Stimulated activated CD8-positive, alpha-beta memory T cell treated with anti-CD3 and anti-CD28 coated beads, Interleukin-15, amount 100 ng/mL, for 1 hour (primary cell): ENCODE data around the gene GNE.
"Not testable (repeated sequence)": the region's sequence is repeated elsewhere in the genome, so short reads cannot be mapped to it uniquely, and the experiment has no call there.

Experiments used
- DNase-seq: peaks from one replicate; pipeline ENCODE4 v3.0.0-alpha.2; 2020; ENCODE audit warnings: low read depth

Gene GNE

DNA sequence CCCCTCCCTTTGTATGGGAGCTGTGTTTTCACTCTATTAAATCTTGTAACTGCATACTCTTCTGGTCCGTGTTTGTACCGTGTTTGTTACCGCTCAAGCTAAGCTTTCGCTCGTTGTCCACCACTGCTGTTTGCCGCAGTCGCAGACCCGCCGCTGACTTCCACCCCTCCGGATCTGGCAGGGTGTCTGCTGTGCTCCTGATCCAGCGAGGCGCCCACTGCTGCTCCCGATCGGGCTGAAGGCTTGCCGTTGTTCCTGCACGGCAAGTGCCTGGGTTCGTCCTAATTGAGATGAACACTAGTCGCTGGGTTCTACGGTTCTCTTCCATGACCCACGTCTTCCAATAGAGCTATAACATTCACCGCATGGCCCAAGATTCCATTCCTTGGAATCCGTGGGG lies 6.6 kb upstream of the GNE start:
- no peak for DNase-seq

DNA sequence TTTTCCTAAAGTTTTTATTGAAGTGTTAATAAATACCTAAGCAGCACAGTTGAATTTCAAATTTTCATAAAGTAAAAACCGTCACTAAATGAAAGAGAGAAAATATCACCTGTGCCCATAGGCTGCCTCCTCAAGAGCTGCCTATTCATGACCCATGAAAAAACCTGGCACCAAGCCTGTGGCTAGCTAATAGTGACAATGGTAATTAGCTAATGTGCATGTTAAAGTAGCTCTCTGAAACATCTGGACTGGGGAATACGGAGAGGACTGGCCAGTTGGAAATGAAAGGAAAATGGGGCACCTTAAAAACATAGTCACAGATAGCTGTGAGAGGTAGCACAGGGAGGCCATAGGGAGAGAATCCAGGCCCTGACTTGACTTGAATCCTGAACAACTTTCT lies 5.4 kb upstream of the GNE start:
- no peak for DNase-seq

DNA sequence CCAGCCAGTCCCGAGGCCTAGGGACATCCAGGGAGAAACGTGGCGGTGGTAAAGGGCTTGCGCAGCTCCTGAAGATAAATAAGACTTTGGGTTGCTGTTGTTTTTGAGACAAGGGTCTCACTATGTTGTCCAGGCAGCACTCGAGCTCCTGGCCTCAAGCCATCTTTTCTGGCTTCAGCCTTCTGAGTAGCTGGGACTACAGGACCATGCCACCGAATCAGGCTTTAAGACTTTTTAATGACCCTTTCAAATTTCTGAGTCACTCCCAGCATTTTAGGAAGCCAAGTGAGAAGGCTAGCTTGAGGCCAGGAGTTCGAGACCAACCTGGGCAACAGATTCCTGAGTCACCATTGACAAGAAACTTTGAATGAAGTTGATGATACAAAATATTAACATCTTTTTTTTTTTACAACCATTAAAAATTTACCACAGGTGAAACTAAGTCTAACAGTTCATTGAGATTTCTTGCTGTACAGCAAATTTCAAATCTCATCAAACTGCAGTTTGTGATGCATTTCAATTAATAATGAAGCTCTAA lies 817 bp upstream of the GNE start:
- no peak for DNase-seq

DNA sequence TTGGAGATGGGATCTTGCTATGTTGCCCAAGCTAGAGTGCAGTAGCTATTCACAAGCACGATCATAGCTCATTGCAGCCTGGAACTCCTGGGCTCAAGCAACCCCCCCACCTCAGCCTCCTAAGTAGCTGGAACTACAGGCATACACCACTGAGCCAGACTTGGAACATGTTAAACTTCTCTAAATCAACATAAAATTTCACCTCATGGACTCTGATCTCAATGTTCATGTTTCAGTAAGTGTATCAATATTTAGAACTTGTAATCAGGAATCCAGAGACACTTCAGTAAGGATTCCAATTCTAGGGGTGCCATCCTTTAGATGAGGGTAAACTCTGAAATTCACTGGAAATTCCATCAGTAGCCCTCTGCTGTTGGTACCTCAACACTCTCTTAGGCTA lies 6.8 kb downstream of the GNE start:
- no peak for DNase-seq

DNA sequence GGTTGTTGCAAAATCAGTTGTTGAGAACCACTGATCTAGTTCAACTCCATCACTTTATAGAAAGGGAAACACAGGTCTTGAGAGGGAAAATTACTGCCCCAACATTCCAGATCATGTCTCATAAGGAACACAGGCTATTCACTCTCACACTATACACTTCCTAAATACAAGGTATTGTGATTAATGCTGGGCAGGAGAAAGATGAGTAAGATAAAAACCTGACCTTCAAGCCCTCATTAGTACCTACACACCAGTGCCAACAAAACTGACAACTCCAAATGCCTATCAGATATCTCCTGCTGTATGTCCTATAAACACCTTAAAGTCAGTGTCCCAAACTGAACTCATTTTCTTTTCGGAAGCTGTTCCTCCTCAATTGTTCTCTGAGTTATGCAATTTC lies 8.2 kb downstream of the GNE start:
- no peak for DNase-seq

DNA sequence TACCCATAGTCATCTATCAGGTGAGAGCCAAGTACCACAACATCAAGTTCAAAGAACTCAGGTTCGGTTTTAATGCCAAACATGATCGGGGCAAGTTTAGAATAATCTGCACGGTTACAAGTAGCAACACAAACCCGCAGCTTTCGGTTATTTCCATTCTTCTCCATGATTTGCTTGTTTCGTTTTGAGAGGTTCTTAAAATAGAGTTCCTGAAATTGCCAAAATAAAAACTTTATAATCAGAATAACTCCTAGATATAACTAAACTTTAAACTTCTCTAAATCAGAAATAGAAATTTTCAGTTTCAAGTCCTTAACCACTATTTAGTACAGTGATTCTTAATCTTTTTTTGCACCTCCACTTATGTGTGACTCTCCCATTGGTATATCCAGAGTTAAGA lies 9.1 kb downstream of the GNE start:
- DNase-seq = no peak

DNA sequence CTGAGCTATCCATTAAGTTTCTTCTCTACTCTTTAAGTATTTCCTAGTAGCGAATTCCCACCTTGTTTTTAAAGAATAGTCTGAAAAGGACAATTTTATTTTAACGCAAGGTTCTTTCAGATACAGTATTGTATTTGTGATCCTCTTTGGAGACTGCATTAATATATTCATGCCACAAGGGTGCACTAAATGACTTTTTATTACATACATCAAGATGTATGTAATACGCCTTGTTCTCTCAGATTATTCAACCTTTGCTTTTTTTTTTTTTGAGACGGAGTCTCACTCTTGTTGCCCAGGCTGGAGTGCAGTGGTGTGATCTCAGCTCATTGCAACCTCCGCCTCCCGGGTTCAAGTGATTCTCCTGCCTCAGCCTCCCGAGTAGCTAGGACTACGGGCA lies 10.2 kb downstream of the GNE start:
- not testable (repeated sequence) for DNase-seq

DNA sequence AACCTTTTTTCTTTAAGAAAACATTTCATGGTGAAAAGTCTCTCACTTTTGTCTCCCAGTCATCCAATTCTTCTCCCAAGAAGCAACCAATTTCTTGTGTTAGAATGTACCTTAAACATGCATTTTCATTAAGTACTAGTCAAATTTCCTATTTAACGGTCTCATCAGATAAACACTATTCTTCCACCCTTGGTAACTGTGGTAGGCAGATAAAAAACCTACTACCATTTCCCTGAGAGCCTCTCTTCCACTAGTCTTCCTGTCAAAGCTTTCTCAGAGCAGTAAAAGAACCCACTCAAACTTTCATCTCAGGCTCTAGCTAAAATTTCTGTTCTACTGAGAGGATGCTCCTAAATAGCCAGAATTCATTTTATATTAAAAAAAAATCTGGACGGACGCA lies 10.9 kb downstream of the GNE start:
- DNase-seq = no peak

DNA sequence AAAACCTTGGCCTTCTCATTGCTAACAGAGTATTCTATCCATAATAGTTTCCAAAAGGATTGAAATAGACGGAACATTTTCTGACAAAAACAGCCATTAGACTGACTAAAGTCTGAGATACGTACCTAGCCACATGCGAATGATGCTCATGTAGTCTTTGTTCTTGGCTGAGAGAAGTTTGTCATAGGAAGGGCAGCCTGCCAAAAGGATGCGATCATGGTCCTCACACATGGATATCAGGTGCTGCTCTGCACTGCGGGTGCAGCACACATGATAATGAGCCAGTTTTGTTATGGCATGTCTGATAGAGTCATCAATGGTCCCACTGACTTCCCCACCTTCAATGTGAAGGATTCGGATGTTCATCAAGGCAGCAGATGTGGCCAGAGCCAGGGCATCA lies 12.3 kb downstream of the GNE start:
- DNase-seq = no peak

DNA sequence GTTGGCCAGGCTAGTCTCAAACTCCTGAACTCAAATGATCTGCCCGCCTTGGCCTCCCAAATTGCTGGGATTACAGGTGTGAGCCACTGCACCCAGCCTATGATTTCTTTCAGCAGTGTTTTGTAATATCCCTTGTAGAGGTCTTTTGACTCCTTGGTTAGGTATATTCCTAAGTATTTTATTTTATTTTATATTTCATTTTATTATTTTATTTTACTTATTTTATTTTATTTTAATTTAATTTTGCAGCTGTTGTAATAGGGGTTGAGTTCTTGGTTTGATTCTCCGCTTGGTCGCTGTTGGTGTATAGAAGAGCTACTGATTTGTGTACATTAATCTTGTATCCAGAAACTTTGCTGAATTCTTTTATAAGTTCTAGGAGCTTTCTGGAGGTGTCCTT lies 18.6 kb downstream of the GNE start:
- DNase-seq = not testable (repeated sequence)

DNA sequence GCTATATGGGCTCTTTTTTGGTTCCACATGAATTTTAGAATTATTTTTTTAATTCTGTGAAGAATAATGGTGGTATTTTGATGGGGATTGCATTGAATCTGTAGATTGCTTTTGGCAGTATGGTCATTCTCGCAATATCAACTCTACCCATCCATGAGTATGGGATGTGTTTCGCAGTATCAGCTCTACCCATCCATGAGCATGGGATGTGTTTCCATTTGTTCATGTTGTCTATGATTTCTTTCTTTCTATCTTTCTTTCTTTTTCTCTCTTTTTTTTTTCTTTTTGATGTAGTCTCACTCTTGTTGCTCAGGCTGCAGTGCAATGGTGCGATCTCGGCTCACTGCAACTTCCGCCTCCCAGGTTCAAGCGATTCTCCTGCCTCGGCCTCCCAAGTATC lies 19.0 kb downstream of the GNE start:
- DNase-seq = not testable (repeated sequence)

DNA sequence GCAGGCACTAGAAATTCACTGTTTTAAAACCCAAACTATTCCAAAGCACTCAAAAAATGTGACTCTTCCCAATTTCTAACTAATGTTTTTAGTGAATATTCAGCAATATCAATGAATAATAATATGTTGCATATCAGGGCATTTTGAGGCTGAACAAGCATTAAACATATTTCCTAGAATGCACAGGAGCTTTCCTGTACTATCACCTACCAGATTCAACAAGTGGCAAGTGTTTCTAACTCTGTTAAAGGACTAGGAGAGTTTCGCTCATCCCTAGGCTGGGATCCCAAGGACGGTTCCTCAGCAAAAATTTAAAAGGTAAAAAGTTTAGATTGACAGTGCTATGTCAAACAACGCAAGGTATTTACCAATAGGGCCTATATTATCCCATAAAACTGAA lies 21.0 kb downstream of the GNE start:
- DNase-seq = no peak

DNA sequence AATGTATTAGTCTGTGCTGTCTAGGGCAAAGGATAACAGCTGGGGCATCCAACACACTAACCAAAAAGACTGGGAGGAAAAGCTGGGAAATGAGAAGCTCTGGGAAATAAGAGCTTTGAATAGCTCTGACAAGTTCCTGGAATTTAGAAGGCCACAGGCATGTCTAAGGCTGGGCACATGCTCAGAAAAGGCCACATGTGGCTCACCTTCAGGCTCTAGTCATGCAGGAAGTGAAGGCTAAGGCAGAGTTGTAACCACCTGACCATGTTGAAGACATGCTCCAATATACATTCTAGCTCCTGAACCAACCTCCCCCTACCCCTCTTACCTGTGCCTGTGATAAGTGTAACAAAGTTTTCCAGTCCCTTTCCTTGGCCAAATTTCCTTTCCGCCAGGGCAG lies 35.8 kb downstream of the GNE start:
- DNase-seq = no peak

DNA sequence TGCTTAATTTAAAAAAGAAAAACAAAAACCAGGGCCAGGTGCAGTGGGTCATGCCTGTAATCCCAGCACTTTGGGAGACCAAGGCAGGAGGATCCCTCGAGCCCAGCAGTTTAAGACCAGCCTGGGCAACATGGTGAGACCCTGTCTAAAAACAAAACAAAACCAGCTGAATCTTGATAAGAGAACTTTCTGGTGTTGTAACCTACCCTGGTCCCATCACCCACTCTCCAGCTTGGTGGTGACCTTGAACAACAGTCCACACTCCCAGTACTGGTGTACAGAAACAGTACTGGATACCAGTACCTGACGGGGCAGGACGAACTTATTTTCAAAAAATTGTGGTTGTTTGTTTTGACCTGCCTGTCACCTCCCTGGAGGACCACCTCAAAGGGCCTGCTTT lies 36.6 kb downstream of the GNE start:
- no peak for DNase-seq

DNA sequence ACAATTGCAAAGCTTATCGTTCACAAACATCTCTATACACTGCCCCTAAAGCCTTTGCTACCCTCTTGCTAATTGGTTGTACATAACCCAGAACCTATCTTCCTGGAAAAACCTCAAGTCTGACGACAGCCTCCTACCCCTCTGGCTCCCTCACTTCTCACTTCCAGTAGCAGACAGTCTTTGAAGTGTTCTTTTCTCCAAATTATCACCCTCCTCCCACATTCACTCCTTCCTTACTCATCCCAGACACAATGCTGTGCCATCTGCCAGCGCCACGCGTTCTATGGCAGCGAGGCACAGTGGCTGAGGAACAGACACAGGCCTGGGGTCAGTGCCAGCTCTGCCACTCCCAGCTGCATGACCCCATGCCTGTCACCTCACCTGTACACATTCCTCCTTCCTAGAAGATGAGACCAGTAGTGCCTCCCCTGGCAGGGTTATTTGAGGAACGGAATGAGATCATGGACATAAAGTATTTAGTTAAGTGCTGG lies 39.8 kb downstream of the GNE start:
- no peak for DNase-seq

DNA sequence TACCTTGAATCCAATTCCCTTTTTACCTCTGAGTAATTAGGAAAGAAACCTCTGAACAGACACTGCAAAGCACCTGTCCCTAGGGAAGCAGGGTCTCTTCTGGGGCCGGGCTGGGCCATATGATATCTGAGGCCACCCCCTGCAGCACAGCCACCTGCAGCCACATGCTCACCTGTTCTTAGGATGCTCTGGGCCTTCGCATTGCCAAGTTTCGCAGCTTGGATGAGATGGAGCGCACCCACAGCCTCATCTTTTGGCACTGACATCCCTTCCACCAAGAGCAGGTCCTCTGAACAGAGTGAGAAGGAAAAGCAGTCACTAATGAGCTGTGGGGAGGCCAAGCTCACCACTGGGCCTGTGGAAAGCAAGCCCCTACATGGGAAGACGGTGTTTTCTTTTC lies 40.2 kb downstream of the GNE start:
- DNase-seq = no peak

DNA sequence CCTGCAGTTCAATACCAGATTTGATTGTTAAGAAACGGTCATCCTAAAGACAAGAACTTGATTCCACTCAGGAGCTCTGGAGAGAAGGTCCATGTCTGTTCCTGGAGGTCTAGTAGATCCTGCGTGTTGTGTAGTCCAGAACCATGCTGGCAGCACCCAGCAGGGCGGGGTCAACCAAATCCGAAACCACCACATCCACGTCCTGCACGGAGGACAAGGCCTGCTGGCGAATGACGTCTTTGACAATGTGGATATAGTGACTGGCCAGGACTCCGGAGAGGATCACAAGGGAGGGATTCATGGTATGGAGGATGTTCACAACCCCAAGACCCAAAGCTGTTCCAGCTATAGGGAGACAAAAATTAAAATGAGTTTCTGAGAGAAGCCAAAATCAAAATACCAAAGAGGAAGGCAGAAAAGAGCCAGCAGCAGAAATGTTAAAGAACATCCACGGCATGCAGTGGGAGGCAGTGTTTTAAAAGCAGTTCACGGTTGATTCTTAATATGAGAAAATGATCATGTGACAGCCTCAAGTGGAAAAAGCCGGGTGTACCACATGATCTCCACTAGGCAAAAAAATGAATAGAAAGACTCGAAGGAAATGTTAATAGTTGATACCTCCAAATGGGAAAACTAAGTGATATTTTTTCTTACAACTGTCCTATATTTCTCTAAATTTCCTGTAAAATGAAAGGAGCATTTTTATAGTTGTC lies 40.8 kb downstream of the GNE start:
- DNase-seq = no peak

DNA sequence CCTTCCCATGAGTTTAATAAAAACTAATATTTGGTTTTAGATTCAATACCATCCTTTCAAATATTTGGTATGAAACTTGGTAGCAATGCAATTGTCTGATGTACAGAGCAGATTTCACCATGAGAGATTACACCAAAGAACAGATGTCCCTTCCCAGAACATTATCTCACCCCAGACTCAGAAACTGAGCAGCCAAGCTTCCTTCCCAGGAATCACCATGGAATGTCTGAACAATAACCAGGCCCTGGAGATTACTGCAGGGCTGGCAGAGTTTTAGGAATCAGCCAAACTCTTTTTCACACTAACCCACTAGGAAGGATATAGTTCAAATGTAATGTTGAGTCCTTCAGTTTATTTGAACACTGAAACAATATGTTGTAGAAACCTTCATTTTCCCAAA lies 43.7 kb downstream of the GNE start:
- DNase-seq = no peak

DNA sequence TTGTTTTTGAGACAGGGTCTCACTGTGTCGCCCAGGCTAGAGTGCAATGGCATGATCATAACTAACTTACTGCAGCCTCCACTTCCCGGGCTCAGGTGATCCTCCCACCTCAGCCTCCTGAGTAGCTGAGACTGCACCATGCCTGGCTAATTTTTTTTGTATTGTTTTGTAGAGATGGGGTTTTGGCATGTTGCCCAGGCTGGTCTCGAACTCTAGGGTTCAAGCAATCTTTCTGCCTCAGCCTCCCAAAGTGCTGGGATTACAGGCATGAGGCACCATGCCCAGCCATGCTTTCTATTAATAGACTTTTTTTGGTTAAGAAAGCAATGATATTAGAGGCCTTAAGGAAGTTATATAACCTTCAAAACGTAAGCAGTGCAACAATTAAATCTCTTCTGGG lies 44.3 kb downstream of the GNE start:
- DNase-seq = no peak

DNA sequence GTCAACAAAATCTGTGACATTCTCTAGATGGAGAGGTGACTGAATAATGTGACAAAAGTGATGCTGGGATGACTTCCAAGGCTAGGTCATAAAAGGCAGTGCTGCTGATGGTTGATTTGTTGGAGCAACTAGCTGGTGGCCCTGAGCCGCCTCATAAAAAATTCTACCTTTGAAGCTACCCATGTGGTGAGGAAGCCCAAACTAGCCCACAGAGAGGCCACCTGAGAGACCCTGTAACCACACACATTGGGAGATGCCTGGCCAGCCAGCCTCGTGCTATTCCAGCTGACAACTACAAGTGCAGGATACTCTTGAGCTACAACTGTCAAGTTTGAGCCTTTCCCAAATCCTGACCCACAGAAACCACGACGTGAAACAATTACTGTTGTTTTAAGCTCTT lies 44.9 kb downstream of the GNE start:
- no peak for DNase-seq

DNA sequence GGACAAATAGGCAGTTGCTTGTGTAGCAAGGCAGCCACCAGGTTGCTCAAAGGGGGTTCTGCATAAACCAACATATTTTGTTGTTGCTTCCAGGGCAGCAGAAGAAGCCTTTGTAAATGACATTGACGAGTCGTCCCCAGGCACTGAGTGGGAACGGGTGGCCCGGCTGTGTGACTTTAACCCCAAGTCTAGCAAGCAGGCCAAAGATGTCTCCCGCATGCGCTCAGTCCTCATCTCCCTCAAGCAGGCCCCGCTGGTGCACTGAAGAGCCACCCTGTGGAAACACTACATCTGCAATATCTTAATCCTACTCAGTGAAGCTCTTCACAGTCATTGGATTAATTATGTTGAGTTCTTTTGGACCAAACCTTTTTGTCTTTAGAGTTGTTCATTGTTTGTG lies 46.7 kb downstream of the GNE start:
- no peak for DNase-seq

DNA sequence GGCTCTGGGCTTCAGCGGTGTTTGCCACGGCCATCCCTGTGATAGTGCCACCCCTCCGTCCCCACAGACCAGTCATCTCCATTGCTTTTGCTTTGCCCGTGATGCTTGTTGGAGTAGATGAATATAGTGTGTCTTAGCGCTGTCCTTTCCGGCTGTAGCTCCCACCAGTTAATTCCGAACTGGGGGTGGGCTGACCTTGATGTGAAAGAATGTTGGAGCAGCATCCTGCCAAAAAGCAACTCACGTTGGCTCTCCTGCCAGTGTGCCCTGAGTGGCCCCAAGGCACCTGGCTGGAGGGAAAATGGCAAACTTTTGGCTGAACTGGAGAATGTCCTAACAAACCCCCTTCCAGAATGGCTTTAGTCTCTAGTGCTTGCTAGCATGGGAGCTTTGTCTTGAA lies 47.5 kb downstream of the GNE start:
- DNase-seq = no peak

DNA sequence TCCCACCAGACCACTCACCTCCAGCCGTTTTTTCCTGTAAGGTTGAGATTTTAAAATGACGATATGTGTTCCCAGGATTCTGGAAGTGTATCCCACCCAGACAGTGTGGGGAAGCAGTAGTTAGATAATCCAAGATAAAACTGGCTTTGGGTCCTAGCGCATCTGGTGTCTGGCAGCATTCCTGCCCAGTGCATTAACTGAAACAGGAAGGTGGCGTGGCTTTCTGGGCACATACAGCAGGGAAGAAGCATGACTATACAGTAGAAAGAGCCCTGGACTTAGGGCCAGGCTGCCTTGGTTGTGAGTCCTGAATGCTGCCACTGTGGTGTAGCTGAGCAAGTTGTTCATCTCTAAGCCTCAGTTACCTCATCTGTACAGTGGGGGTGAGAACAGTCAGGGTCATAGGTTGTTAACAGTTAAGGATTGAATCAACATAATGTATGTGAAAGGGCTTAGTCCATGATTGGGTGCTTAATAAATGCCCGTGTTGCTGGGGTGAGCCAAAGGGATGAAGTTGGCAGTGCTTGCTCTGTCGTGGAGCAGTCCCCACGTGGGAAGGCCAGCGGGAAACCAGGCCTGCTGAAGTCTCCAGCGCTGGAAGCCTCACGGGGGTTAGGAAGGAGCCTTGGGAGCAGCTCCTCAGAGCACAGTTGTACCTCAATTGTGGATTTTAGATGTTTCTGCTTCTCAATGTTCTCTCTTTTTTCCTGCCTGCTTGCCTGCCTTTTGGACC lies 49.6 kb downstream of the GNE start:
- no peak for DNase-seq

DNA sequence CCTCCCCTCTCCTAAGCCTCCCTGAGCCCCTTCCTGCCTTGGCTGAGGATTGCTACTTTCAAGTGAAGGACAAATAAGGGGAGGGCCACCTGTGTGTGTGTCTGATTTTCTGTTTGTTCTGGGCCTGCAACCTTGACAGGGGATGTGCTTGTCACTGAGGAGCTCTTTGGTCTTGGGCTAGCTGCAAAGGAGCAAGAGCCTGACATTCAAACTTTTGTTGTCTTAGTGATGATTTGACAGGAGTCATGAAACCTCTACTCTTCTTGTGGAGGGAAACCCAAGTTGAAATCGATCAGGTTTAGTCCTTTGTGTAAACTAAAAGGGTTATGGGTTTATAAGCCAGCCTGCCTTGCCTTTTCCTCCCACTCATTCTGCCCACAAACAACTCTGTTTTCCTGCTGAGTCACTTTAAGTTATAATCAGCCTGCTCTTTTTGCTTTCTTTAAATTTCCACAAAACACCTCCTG lies 50.7 kb downstream of the GNE start:
- no peak for DNase-seq
